Hepatocyte (in vitro differentiated cells): ENCODE results near the gene TCOF1. TPM values are rescaled to one million over a fixed set of nuclear protein-coding genes. Genes with fewer than 3 reads are reported as not detected.

Experiments
- DNase-seq: peaks from one replicate; pipeline ENCODE4 v3.0.0-alpha.2; 2016; ENCODE audit warnings: low spot score
- H2AFZ ChIP-seq: fragments of 200-600 bp; sonication (generic); 2 replicates; pipeline ENCODE4 v1.6.0; 2016; ENCODE audit warnings: antibody characterized with exemption, mild to moderate bottlenecking
- H3K27ac ChIP-seq: fragments of 200-600 bp; sonication (generic); 2 replicates; pipeline ENCODE4 v1.5.1; 2016; ENCODE audit warnings: mild to moderate bottlenecking
- H3K27me3 ChIP-seq: fragments of 200-600 bp; sonication (generic); 2 replicates; pipeline ENCODE4 v1.6.1; 2016
- H3K36me3 ChIP-seq: fragments of 200-600 bp; sonication (generic); replicated peaks from 2 replicates; pipeline ENCODE4 v1.5.1; 2016; ENCODE audit warnings: low read depth; ENCODE audit not compliant: insufficient read depth
- H3K4me1 ChIP-seq: fragments of 200-600 bp; sonication (generic); 2 replicates; pipeline ENCODE4 v1.5.1; 2016; ENCODE audit warnings: mild to moderate bottlenecking, moderate library complexity; ENCODE audit not compliant: insufficient read depth
- H3K4me2 ChIP-seq: fragments of 200-600 bp; sonication (generic); 2 replicates; pipeline ENCODE4 v1.6.0; 2016
- H3K4me3 ChIP-seq: fragments of 200-600 bp; sonication (generic); 2 replicates; pipeline ENCODE4 v1.5.1; 2016; ENCODE audit warnings: mild to moderate bottlenecking
- H3K79me2 ChIP-seq: fragments of 200-600 bp; sonication (generic); 2 replicates; pipeline ENCODE4 v1.6.0; 2017; ENCODE audit warnings: mild to moderate bottlenecking
- H3K9me2 ChIP-seq: fragments of 200-600 bp; sonication (generic); replicated peaks from 2 replicates; pipeline ENCODE4 v1.6.0; 2017; ENCODE audit warnings: mild to moderate bottlenecking; ENCODE audit not compliant: insufficient read depth
- H3K9me3 ChIP-seq: fragments of 200-600 bp; sonication (generic); 2 replicates; pipeline ENCODE4 v1.5.1; 2016; ENCODE audit warnings: low read depth, mild to moderate bottlenecking
- H4K20me1 ChIP-seq: fragments of 200-600 bp; sonication (generic); 2 replicates; pipeline ENCODE4 v1.6.0; 2016; ENCODE audit warnings: mild to moderate bottlenecking; ENCODE audit not compliant: insufficient read depth, poor library complexity, severe bottlenecking
- CTCF ChIP-seq: fragments of 200-600 bp; sonication (generic); IDR thresholded peaks from 2 replicates; pipeline ENCODE4 v1.5.1; 2016; ENCODE audit warnings: antibody characterized with exemption, mild to moderate bottlenecking; ENCODE audit not compliant: poor library complexity
- EZH2 ChIP-seq: fragments of 200-600 bp; sonication (generic); IDR thresholded peaks from 2 replicates; pipeline ENCODE4 v1.6.1; 2016; ENCODE audit warnings: antibody characterized with exemption, mild to moderate bottlenecking, borderline replicate concordance
- EZH2phosphoT487 ChIP-seq: fragments of 200-600 bp; sonication (generic); IDR thresholded peaks from one replicate; pipeline ENCODE4 v1.6.1; 2018; ENCODE audit warnings: antibody characterized with exemption, mild to moderate bottlenecking, low read depth, moderate library complexity; ENCODE audit not compliant: unreplicated experiment, severe bottlenecking
- WGBS: methylation state at CpG from one replicate; pipeline ENCODE4 v1.1.6; 2016; ENCODE audit warnings: low lambda C conversion rate; ENCODE audit errors: missing lambda C conversion rate; 5-methylcytosine and 5-hydroxymethylcytosine counted together
- polyA plus RNA-seq: library from polyadenylated mRNA; unstranded; fragments of >200 nt; fragmentation: Nextera tagmentation; extraction: Ambion mirVana; gene quantifications from 2 replicates; pipeline ENCODE4 v1.2.1, GENCODE V29; 2016
- total RNA-seq: library from RNA; depleted of rRNA; stranded (reverse); fragments of >200 nt; gene quantifications from 2 replicates; pipeline ENCODE4 v1.2.3, GENCODE V29; 2014

Gene TCOF1
- total and polyA plus RNA-seq, 2 experiments from 2014 or later, result 19.9 to 24.0 TPM

GRCh38 chr5:150318613-150319483, 38.6 kb upstream of the TCOF1 start:
- Histone ChIP-seq H3K4me1 (peaks cover 36% of the 10 kb centered on the region), H3K9me3 (no peaks in the 10 kb centered on the region), H3K27me3 (no peaks in the 10 kb centered on the region), H3K79me2 (no peaks in the 10 kb centered on the region), H4K20me1 (no peaks in the 10 kb centered on the region), H3K4me3 (no peak overlapping the region), H2AFZ (no peak overlapping the region), H3K27ac (peak overlapping the region; percentile 85), H3K4me2 (no peak overlapping the region), H3K36me3 (no peaks in the 10 kb centered on the region), H3K9me2 (no peaks in the 10 kb centered on the region)
- no peak for DNase-seq
- 57% methylated on average over 9 of the region's 9 CpGs for WGBS
- TF ChIP-seq EZH2phosphoT487, result no peak

DNA sequence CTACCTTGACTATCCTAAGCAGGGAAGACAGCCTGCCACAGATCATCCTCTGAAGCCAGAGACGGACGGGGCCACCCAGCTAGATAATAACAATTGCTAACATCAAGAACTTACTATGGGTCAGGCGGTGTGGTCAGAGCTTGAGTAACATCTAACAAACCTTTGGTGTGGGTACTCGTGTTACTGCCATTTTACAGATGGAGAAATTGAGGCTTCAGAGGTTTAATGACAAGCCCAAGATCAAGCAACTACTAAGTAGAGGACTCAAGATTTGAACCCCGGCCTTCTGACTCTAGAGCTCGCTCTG, 38.1 kb upstream of the TCOF1 start:
- no peaks in the 10 kb centered on the region for H3K79me2 ChIP-seq
- H3K4me1 ChIP-seq, result peaks cover 36% of the 10 kb centered on the region
- H2AFZ ChIP-seq, result no peak overlapping the region
- no peak overlapping the region for H3K4me3 ChIP-seq
- 84% methylated on average over 6 of the region's 6 CpGs for WGBS
- no peak overlapping the region for H3K4me2 ChIP-seq
- DNase-seq, result no peak
- no peaks in the 10 kb centered on the region for H4K20me1 ChIP-seq
- H3K9me2 ChIP-seq, result no peaks in the 10 kb centered on the region
- no peaks in the 10 kb centered on the region for H3K9me3 ChIP-seq
- H3K36me3 ChIP-seq, result no peaks in the 10 kb centered on the region
- TF ChIP-seq CTCF (no peak), EZH2 (no peak), EZH2phosphoT487 (no peak)
- no peaks in the 10 kb centered on the region for H3K27me3 ChIP-seq
- H3K27ac ChIP-seq, result peak overlapping the region; percentile 85

GRCh38 chr5:150320044-150320613, 37.4 kb upstream of the TCOF1 start:
- no peak overlapping the region for H2AFZ ChIP-seq
- no peaks in the 10 kb centered on the region for H3K27me3 ChIP-seq
- DNase-seq, result peak; percentile 71
- H3K79me2 ChIP-seq, result no peaks in the 10 kb centered on the region
- peaks cover 36% of the 10 kb centered on the region for H3K4me1 ChIP-seq
- no peaks in the 10 kb centered on the region for H3K9me2 ChIP-seq
- no peaks in the 10 kb centered on the region for H4K20me1 ChIP-seq
- peak overlapping the region; percentile 85 for H3K27ac ChIP-seq
- no peaks in the 10 kb centered on the region for H3K9me3 ChIP-seq
- TF ChIP-seq CTCF (no peak), EZH2phosphoT487 (no peak), EZH2 (no peak)
- 59% methylated on average over 2 of the region's 2 CpGs for WGBS
- no peaks in the 10 kb centered on the region for H3K36me3 ChIP-seq
- no peak overlapping the region for H3K4me2 ChIP-seq
- H3K4me3 ChIP-seq, result no peak overlapping the region

GRCh38 chr5:150321211-150321610, 36.3 kb upstream of the TCOF1 start:
- H3K27ac ChIP-seq, result peak overlapping the region; percentile 85
- H3K4me3 ChIP-seq, result no peak overlapping the region
- no peak overlapping the region for H3K4me2 ChIP-seq
- no peak for DNase-seq
- H3K36me3 ChIP-seq, result no peaks in the 10 kb centered on the region
- H2AFZ ChIP-seq, result no peak overlapping the region
- H3K79me2 ChIP-seq, result no peaks in the 10 kb centered on the region
- peaks cover 36% of the 10 kb centered on the region for H3K4me1 ChIP-seq
- no peaks in the 10 kb centered on the region for H4K20me1 ChIP-seq
- no peaks in the 10 kb centered on the region for H3K9me3 ChIP-seq
- H3K27me3 ChIP-seq, result no peaks in the 10 kb centered on the region
- no peak for TF ChIP-seq EZH2
- TF ChIP-seq EZH2phosphoT487, result no peak
- TF ChIP-seq CTCF, result no peak
- WGBS, result 92% methylated on average over 1 of the region's 1 CpG
- H3K9me2 ChIP-seq, result no peaks in the 10 kb centered on the region
